GM12872 (cell line): ENCODE measurements around the gene MTHFD2L.
A peak's percentile ranks its signal among the peaks of the same experiment; 100 is the strongest.

Source experiments
- TF ChIP-seq, protein P1 (sequence below): IDR thresholded peaks from 3 replicates; pipeline ENCODE4 v1.5.1; 2011; ENCODE audit warnings: low read depth, mild to moderate bottlenecking, low read length, moderate library complexity; ENCODE audit not compliant: insufficient read depth

Gene MTHFD2L

DNA sequence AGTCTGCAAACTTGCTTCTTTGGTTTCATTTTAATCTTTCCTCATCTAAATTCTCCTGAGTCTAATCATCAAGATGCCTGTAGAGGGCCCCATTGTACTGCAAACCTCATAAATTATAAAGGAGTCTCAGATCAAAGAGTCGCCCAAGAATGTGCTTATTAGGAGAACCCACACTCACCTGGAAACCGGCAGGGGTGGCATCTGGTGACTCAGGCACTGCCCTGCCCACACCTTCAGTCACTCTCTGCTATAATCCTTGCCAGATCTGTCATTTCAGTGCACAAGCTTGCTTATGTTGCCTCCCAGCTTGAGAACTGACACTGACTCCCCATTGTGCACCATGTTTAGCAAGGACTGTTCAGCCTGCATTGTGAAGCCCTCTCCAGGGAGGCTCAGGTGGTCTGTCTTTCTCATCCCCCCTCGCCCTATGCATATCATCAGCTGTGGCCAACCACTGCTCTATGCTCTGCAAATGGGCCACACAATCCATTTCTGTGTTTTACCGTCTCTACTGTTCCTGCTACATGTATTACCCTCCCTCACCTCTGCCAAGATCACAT is 162.7 kb downstream of the MTHFD2L start:
- TF ChIP-seq, protein P1, sequence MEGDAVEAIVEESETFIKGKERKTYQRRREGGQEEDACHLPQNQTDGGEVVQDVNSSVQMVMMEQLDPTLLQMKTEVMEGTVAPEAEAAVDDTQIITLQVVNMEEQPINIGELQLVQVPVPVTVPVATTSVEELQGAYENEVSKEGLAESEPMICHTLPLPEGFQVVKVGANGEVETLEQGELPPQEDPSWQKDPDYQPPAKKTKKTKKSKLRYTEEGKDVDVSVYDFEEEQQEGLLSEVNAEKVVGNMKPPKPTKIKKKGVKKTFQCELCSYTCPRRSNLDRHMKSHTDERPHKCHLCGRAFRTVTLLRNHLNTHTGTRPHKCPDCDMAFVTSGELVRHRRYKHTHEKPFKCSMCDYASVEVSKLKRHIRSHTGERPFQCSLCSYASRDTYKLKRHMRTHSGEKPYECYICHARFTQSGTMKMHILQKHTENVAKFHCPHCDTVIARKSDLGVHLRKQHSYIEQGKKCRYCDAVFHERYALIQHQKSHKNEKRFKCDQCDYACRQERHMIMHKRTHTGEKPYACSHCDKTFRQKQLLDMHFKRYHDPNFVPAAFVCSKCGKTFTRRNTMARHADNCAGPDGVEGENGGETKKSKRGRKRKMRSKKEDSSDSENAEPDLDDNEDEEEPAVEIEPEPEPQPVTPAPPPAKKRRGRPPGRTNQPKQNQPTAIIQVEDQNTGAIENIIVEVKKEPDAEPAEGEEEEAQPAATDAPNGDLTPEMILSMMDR = peak; percentile 46; the same call in 2 of the 3 replicates

DNA sequence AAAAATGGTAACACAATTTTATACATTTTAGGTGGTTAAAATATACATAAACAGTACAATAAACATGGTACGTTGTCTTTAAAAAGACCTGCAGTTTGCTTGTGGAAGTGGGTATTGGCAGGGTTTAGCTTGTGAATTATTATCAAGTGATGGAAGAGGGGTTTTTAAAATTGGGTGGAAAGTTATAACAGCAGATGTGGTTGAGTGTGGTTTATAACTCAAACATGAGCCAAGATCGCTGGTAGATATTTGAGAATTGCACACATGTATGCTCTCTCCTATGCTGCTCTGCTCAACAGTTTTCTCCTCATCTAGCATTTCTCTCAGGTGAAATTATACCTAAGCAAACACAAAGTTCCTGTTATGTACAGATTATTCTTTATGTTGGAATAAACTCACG is 164.4 kb downstream of the MTHFD2L start:
- TF ChIP-seq, protein P1 = no peak

DNA sequence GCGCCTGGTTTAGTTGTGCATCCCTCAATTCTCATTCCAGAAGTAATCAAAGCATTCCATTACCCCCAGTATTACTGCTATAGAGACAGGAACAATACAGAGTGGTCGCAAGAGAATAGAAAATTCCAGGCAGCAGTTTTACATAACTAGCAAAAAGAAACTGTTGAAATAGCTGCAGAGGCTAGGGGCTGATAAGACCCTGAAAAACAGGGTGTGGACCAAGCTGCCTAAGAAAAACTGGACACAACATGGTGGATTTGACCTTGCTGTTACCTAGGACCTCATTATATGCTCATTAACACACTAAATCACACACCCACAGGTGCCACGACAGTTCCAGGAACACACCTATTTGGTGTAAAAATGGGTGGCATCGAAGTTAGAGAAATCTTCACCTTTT is 165.7 kb downstream of the MTHFD2L start:
- TF ChIP-seq, protein P1 = no peak

DNA sequence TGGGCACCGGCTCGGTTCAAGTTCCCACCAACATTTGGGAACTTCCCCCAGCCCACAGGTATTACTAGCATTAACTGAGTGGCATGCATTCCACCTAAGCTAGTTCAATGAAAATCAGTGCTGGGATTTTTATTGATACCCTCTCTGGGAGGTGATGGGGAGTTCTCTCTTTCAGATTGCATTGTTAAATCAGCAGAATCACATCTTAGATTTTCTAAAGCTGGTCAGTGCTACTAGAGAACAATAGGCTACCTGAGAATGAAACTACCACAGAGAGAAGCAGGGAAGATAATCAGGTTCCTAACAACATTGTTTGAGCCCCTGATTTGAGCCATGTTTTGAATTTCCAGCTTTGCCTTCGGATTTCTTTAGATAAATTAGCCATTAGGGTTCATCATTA is 166.3 kb downstream of the MTHFD2L start:
- TF ChIP-seq, protein P1 = no peak

DNA sequence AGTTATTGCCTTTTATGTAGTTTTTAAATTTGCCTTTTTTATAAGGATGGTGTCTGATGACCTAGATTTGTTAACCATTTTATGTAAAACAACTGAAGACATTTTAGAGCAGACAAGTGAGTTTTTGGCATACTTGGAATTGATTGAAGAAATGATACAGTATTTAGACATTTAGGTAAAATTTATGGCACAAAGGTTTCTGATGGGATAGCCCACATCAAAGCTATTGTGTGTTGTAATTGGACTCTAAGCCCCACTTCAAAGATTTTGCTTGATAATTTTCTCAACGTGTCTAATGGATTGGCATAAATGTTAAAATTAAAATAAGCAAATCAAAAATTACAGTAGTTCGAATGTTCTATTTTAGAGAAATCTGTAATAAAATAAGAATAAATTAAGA is 168.0 kb downstream of the MTHFD2L start:
- TF ChIP-seq, protein P1 = no peak

DNA sequence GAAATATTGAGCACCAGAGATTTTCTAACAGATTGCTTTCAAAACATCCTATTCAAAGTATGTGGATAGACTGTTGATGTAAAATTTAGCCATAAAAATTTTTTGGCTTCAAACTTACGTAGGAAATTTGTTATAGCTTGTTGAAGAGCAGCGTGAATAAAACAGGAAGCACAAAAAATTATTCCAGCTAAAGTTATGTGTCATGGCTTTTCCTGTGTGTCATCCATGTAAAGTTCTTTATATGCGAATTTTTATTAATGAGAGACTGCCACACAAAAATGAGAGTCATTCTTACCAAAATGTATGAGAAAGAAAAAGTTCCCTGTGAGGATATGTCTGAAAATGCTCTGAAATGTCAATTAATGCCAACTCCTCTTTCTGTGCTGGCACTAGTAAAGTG is 169.8 kb downstream of the MTHFD2L start:
- TF ChIP-seq, protein P1 = no peak

DNA sequence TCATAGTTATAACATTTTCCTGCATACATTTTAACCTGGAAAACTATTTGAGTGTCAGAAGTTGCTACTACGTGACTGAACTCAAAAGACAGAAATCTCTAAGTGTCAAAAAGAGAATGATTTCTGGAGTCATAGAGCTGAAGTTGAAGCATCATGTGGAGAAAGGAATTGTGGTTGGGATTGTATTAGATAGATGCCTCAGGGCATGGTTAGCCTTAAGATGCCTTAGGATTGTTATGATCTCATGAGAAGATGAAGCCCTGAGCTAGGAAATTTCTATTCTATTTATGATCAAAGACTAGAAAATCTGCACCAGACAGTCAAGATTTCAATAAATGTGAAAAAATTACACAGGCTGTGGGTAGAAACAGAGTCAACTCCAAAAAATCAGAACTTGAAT is 170.6 kb downstream of the MTHFD2L start:
- TF ChIP-seq, protein P1 = no peak
